Colon (tissue), 2 donors: ENCODE measurements around the gene CARD14.

Experiments
- FAIRE-seq: peaks from 2 replicates; lab custom pipeline; 2012; peaks lifted over from hg19 to GRCh38; lab: Jason Lieb, UNC
- donor health status: control.
- donor health status: control.

CARD14 gene

GRCh38 chr17:80210348-80211108, 40.7 kb downstream of the CARD14 start:
- FAIRE-seq: no peak

- FAIRE-seq: no peak
Measured at GRCh38 chr17:80212109-80212508, 42.3 kb downstream of the CARD14 start.

- no peak for FAIRE-seq
Measured at GRCh38 chr17:80212511-80212910, 42.7 kb downstream of the CARD14 start.

- FAIRE-seq: no peak
Measured at GRCh38 chr17:80212962-80213642, 43.3 kb downstream of the CARD14 start.

GRCh38 chr17:80213643-80213975, 43.8 kb downstream of the CARD14 start:
- no peak for FAIRE-seq

GRCh38 chr17:80214012-80214877, 44.4 kb downstream of the CARD14 start:
- no peak for FAIRE-seq

GRCh38 chr17:80214878-80215210, 45.0 kb downstream of the CARD14 start:
- FAIRE-seq: no peak

GRCh38 chr17:80216473-80217456, 46.9 kb downstream of the CARD14 start:
- no peak for FAIRE-seq

GRCh38 chr17:80217703-80218362, 48.0 kb downstream of the CARD14 start:
- FAIRE-seq: no peak

GRCh38 chr17:80218391-80218790, 48.6 kb downstream of the CARD14 start:
- no peak for FAIRE-seq

GRCh38 chr17:80219013-80219762, 49.4 kb downstream of the CARD14 start:
- no peak for FAIRE-seq

- FAIRE-seq: no peak
Measured at GRCh38 chr17:80219763-80220053, 49.9 kb downstream of the CARD14 start.

GRCh38 chr17:80220054-80220735, 50.4 kb downstream of the CARD14 start, which contains the start of the genes SGSH and SLC26A11:
TSS of gene SGSH (minus strand) at chr17:80220333. CDS start at chr17:80220313, 20 bp downstream.
TSS of gene SLC26A11 (plus strand) at chr17:80220427. CDS start at chr17:80221561, 1,134 bp downstream.
- FAIRE-seq: no peak

GRCh38 chr17:80220736-80221215, 50.9 kb downstream of the CARD14 start:
- no peak for FAIRE-seq

- FAIRE-seq: no peak
Measured at GRCh38 chr17:80221351-80222105, 51.7 kb downstream of the CARD14 start.

GRCh38 chr17:80222376-80223141, 52.7 kb downstream of the CARD14 start:
- no peak for FAIRE-seq

GRCh38 chr17:80223142-80223815, 53.4 kb downstream of the CARD14 start:
- FAIRE-seq: no peak
